NCI-H128 (cell line): ENCODE data around the gene GAL.

Source experiments
- DNase-seq: peaks from one replicate; lab custom pipeline; 2025; ENCODE audit not compliant: unreplicated experiment; lab: John Stamatoyannopoulos, UW

Gene GAL

GRCh38 chr11:68707527-68707926, 23.2 kb downstream of the GAL start:
- no peak for DNase-seq

GRCh38 chr11:68709062-68709461, 24.7 kb downstream of the GAL start:
- DNase-seq, result no peak

- no peak for DNase-seq
Observed at GRCh38 chr11:68710409-68710808, 26.1 kb downstream of the GAL start.

- DNase-seq, result no peak
Observed at GRCh38 chr11:68711114-68711513, 26.8 kb downstream of the GAL start.

- DNase-seq, result no peak
Observed at GRCh38 chr11:68714060-68714856, 29.9 kb downstream of the GAL start.

- no peak for DNase-seq
Observed at GRCh38 chr11:68715456-68716122, 31.2 kb downstream of the GAL start.

- DNase-seq, result no peak
Observed at GRCh38 chr11:68721075-68721474, 36.7 kb downstream of the GAL start.

- DNase-seq, result no peak
Observed at GRCh38 chr11:68722143-68722542, 37.8 kb downstream of the GAL start.

- no peak for DNase-seq
Observed at GRCh38 chr11:68724293-68724692, 39.9 kb downstream of the GAL start.

- DNase-seq, result no peak
Observed at GRCh38 chr11:68727783-68728182, 43.4 kb downstream of the GAL start.

GRCh38 chr11:68734111-68734510, 49.8 kb downstream of the GAL start:
- DNase-seq, result no peak

- no peak for DNase-seq
Observed at GRCh38 chr11:68735125-68735524, 50.8 kb downstream of the GAL start.

GRCh38 chr11:68735646-68736045, 51.3 kb downstream of the GAL start:
- DNase-seq, result no peak
